GM20431 (cell line): Measurements from ENCODE around the gene VTI1A.

Experiments used
- in situ Hi-C: fragments of 300-500 bp; cut with MseI, MboI; formaldehyde crosslinking; loops from one replicate; pipeline ENCODE4 v1.15.0; 2020; ENCODE audit warnings: low sequenced_read_pairs; ENCODE audit not compliant: unreplicated experiment

VTI1A gene

GRCh38 chr10:112738606-112739591 is 291.9 kb downstream of the VTI1A start:
- in situ Hi-C loops, result no loop called here

- in situ Hi-C loops, result no loop called here
Observed at GRCh38 chr10:112739592-112740353, 292.8 kb downstream of the VTI1A start.

GRCh38 chr10:112741830-112742402 is 294.9 kb downstream of the VTI1A start:
- in situ Hi-C loops, result no loop called here

GRCh38 chr10:112744181-112745096 is 297.4 kb downstream of the VTI1A start:
- in situ Hi-C loops, result no loop called here

GRCh38 chr10:112746329-112746728 is 299.3 kb downstream of the VTI1A start:
- in situ Hi-C loops, result no loop called here

GRCh38 chr10:112750427-112751167 is 303.6 kb downstream of the VTI1A start:
- in situ Hi-C loops, result no loop called here

- in situ Hi-C loops, result no loop called here
Observed at GRCh38 chr10:112751651-112752050, 304.6 kb downstream of the VTI1A start.

GRCh38 chr10:112752288-112752687 is 305.3 kb downstream of the VTI1A start:
- in situ Hi-C loops, result no loop called here

GRCh38 chr10:112753961-112754411 is 307.0 kb downstream of the VTI1A start:
- in situ Hi-C loops, result no loop called here

GRCh38 chr10:112755446-112756234 is 308.6 kb downstream of the VTI1A start:
- in situ Hi-C loops, result no loop called here

GRCh38 chr10:112756235-112756527 is 309.2 kb downstream of the VTI1A start:
- in situ Hi-C loops, result no loop called here

- in situ Hi-C loops, result no loop called here
Observed at GRCh38 chr10:112758961-112759360, 311.9 kb downstream of the VTI1A start.

GRCh38 chr10:112759496-112759895 is 312.5 kb downstream of the VTI1A start:
- in situ Hi-C loops, result no loop called here

GRCh38 chr10:112761256-112761655 is 314.2 kb downstream of the VTI1A start:
- in situ Hi-C loops, result no loop called here

GRCh38 chr10:112763916-112764520 is 317.0 kb downstream of the VTI1A start:
- in situ Hi-C loops, result no loop called here

- in situ Hi-C loops, result no loop called here
Observed at GRCh38 chr10:112765717-112766235, 318.8 kb downstream of the VTI1A start.

- in situ Hi-C loops, result no loop called here
Observed at GRCh38 chr10:112766636-112767035, 319.6 kb downstream of the VTI1A start.

- in situ Hi-C loops, result no loop called here
Observed at GRCh38 chr10:112767156-112767555, 320.1 kb downstream of the VTI1A start.
